Erythroblast (primary cell): ENCODE data around the gene SLC26A9.

Source experiments
- GATA1 ChIP-seq: IDR thresholded peaks from 2 replicates; pipeline ENCODE4 v1.6.1; 2011; ENCODE audit warnings: low read depth, mild to moderate bottlenecking, control low read depth, low read length, moderate library complexity
- POLR2A ChIP-seq: IDR thresholded peaks from 2 replicates; pipeline ENCODE4 v1.6.1; 2011; ENCODE audit warnings: mild to moderate bottlenecking, low read length

GRCh38 chr1:205975387-205975998 is 32.2 kb upstream of the SLC26A9 start:
- TF ChIP-seq POLR2A (no peak), GATA1 (no peak)
